B cell (primary cell): ENCODE data around the gene LIN9. TPM values are rescaled to one million over a fixed set of nuclear protein-coding genes. Genes with fewer than 3 reads are reported as not detected.
A peak's percentile ranks its signal among the peaks of the same experiment; 100 is the strongest.
"Not testable (repeated sequence)": the region's sequence is repeated elsewhere in the genome, so short reads cannot be mapped to it uniquely, and the experiment has no call there.

Experiments used
- ATAC-seq: fragments of 200-7000 bp; cut with Tn5 transposase; one replicate; pipeline ENCODE4 v1.10.0; 2021; ENCODE audit warnings: low read depth, mild to moderate bottlenecking, moderate number of reproducible peaks, moderate library complexity
- CTCF ChIA-PET: fragments of 350-600 bp; sonication (Branson Sonifier 250); formaldehyde crosslinking; loops from one replicate; lab custom pipeline; 2021; ENCODE audit warnings: antibody characterized with exemption, inconsistent platforms; lab: Charles Lee
- POLR2A ChIA-PET: fragments of 350-600 bp; sonication (Branson Sonifier 250); formaldehyde crosslinking; loops from one replicate; lab custom pipeline; 2021; ENCODE audit warnings: antibody characterized with exemption; lab: Charles Lee
- DNase-seq: peaks from one replicate; pipeline ENCODE4 v3.0.0; 2013
- H2AFZ ChIP-seq: 2 replicates; pipeline ENCODE4 v1.6.1; 2012; ENCODE audit warnings: mild to moderate bottlenecking, low read depth, low read length; ENCODE audit not compliant: insufficient read depth, poor library complexity, severe bottlenecking
- H3K27ac ChIP-seq, 2 donors: 1 replicate in 1 of 2; 2 replicates in 1 of 2; pipeline ENCODE4 v1.5.1; 2012 to 2013; ENCODE audit warnings: low read length in 2 of 2, mild to moderate bottlenecking in 2 of 2, moderate library complexity in 1 of 2
- H3K27me3 ChIP-seq, 4 experiments: fragments of 200-600 bp in 1 of 4; sonication (generic) in 1 of 4; replicated peaks in 1 of 4; 1 replicate in 2 of 4; 2 replicates in 2 of 4; pipeline versions ENCODE4 v1.6.1 to v1.7.0; 2013 to 2016; ENCODE audit warnings: low read length in 3 of 4, mild to moderate bottlenecking in 2 of 4, mixed read lengths in 1 of 4, moderate library complexity in 1 of 4; ENCODE audit not compliant: insufficient read depth in 4 of 4, control insufficient read depth in 3 of 4; ENCODE audit errors: control extremely low read depth in 1 of 4
- H3K36me3 ChIP-seq, 2 experiments: replicated peaks in 1 of 2; 1 replicate in 1 of 2; 2 replicates in 1 of 2; pipeline versions ENCODE4 v1.6.1 to v1.7.1; 2013; ENCODE audit warnings: low read length in 1 of 2; ENCODE audit not compliant: insufficient read depth in 2 of 2, control insufficient read depth in 1 of 2; ENCODE audit errors: control extremely low read depth in 1 of 2, extremely low read depth in 1 of 2
- H3K4me1 ChIP-seq, 2 donors: fragments of 200-600 bp in 1 of 2; sonication (generic) in 1 of 2; 1 replicate in 1 of 2; 2 replicates in 1 of 2; pipeline versions ENCODE4 v1.5.1 to v1.6.1; 2013 to 2017; ENCODE audit warnings: low read length in 2 of 2; ENCODE audit not compliant: control insufficient read depth in 2 of 2, insufficient read depth in 2 of 2
- H3K4me2 ChIP-seq: replicated peaks from 2 replicates; pipeline ENCODE3; 2012; ENCODE audit warnings: mild to moderate bottlenecking, low read depth, low read length; ENCODE audit not compliant: poor library complexity, severe bottlenecking
- H3K4me3 ChIP-seq, 5 experiments: fragments of 200-600 bp in 1 of 5; sonication (generic) in 1 of 5; 1 replicate in 3 of 5; 2 replicates in 2 of 5; pipeline versions ENCODE4 v1.5.1 to v1.7.0; 2011 to 2016; ENCODE audit warnings: low read length in 4 of 5, mild to moderate bottlenecking in 4 of 5, low read depth in 2 of 5, control low read depth in 1 of 5, moderate library complexity in 1 of 5; ENCODE audit not compliant: insufficient read depth in 1 of 5; ENCODE audit errors: control extremely low read depth in 1 of 5, extremely low read depth in 1 of 5
- H3K79me2 ChIP-seq: fragments of 200-600 bp; sonication (generic); one replicate; pipeline ENCODE4 v1.6.0; 2016; ENCODE audit warnings: low read length; ENCODE audit not compliant: control insufficient read depth, insufficient read depth
- H3K9ac ChIP-seq: fragments of 200-600 bp; sonication (generic); 2 replicates; pipeline ENCODE4 v1.6.1; 2017; ENCODE audit warnings: mild to moderate bottlenecking, low read length, moderate library complexity
- H3K9me3 ChIP-seq, 3 donors: one replicate each; pipeline versions ENCODE4 v1.6.1 to v1.7.1; 2013; ENCODE audit warnings: low read length in 2 of 3; ENCODE audit not compliant: control insufficient read depth in 2 of 3, insufficient read depth in 1 of 3; ENCODE audit errors: control extremely low read depth in 1 of 3
- H4K20me1 ChIP-seq: 2 replicates; pipeline ENCODE4 v1.6.0; 2012; ENCODE audit warnings: mild to moderate bottlenecking, low read length; ENCODE audit not compliant: insufficient read depth, control insufficient read depth, poor library complexity, severe bottlenecking
- H3K27ac Mint-ChIP-seq: one replicate; pipeline ENCODE4 v1.8.0; 2021; ENCODE audit warnings: mixed read lengths
- H3K27me3 Mint-ChIP-seq: one replicate; pipeline ENCODE4 v1.8.0; 2021; ENCODE audit warnings: mixed read lengths
- H3K4me1 Mint-ChIP-seq: one replicate; pipeline ENCODE4 v1.8.0; 2021; ENCODE audit warnings: mixed read lengths
- H3K4me3 Mint-ChIP-seq: one replicate; pipeline ENCODE4 v1.8.0; 2021; ENCODE audit warnings: mixed read lengths
- H3K9me3 Mint-ChIP-seq: one replicate; pipeline ENCODE4 v1.8.0; 2022; ENCODE audit warnings: mixed read lengths; ENCODE audit not compliant: insufficient read depth
- EZH2 ChIP-seq: IDR thresholded peaks from 2 replicates; pipeline ENCODE4 v1.6.1; 2012; ENCODE audit warnings: borderline replicate concordance, low read depth, mild to moderate bottlenecking, moderate library complexity, low read length; ENCODE audit not compliant: insufficient read depth, poor library complexity, severe bottlenecking
- WGBS: methylation state at CpG from one replicate; pipeline ENCODE4 v1.1.5; 2013; ENCODE audit warnings: missing lambda C conversion rate; ENCODE audit not compliant: insufficient coverage; 5-methylcytosine and 5-hydroxymethylcytosine counted together
- intact Hi-C: fragments of 100-400 bp; cut with micrococcal nuclease; formaldehyde crosslinking; loops from one replicate; pipeline ENCODE4 v1.10.0; 2022
- polyA plus RNA-seq: library from polyadenylated mRNA; depleted of rRNA; stranded (reverse); fragments of >200 nt; gene quantifications from 2 replicates; pipeline ENCODE4 v1.2.3, GENCODE V29; 2012
- total RNA-seq, 2 donors: library from RNA; stranded (reverse); fragments of 120-200 nt in 1 of 2; gene quantifications; 1 replicate in 1 of 2; 2 replicates in 1 of 2; pipeline versions ENCODE4 v1.2.3 to v1.2.4, GENCODE V29; 2013 to 2022
- TF ChIP-seq, protein P1 (sequence below): fragments of 200-600 bp; IDR thresholded peaks from one replicate; pipeline ENCODE4 v1.8.0; 2022; ENCODE audit warnings: antibody characterized with exemption, mild to moderate bottlenecking

The LIN9 gene
- total and polyA plus RNA-seq, 2 donors (not counting 1 experiment from before 2014, with no cell fraction given), result 1.7 to 6.7 TPM

GRCh38 chr1:226344441-226345259 lies 35.7 kb upstream of the LIN9 start:
- Mint-ChIP-seq H3K4me1 (peaks cover 24% of the 10 kb centered on the region), H3K27me3 (no peaks in the 10 kb centered on the region), H3K9me3 (no peaks in the 10 kb centered on the region), H3K27ac (peak overlapping the region; percentile 70), H3K4me3 (peak overlapping the region; percentile 16)
- Histone ChIP-seq H2AFZ (peak overlapping the region; percentile 38), H3K36me3 (no peaks in the 10 kb centered on the region), H3K27me3 (no peaks in the 10 kb centered on the region), H3K4me1 (peaks cover 15 to 22% of the 10 kb centered on the region in 2 donors), H4K20me1 (no peaks in the 10 kb centered on the region), H3K4me2 (peak overlapping the region; percentile 22), H3K4me3 (no peak overlapping the region), H3K79me2 (no peaks in the 10 kb centered on the region), H3K27ac (peak overlapping the region in 1 of 2 donors; percentile 61), H3K9me3 (peaks cover 0 to 23% (median 3%) of the 10 kb centered on the region in 3 donors), H3K9ac (no peak overlapping the region)
- no peak for TF ChIP-seq EZH2
- TF ChIP-seq, protein P1, sequence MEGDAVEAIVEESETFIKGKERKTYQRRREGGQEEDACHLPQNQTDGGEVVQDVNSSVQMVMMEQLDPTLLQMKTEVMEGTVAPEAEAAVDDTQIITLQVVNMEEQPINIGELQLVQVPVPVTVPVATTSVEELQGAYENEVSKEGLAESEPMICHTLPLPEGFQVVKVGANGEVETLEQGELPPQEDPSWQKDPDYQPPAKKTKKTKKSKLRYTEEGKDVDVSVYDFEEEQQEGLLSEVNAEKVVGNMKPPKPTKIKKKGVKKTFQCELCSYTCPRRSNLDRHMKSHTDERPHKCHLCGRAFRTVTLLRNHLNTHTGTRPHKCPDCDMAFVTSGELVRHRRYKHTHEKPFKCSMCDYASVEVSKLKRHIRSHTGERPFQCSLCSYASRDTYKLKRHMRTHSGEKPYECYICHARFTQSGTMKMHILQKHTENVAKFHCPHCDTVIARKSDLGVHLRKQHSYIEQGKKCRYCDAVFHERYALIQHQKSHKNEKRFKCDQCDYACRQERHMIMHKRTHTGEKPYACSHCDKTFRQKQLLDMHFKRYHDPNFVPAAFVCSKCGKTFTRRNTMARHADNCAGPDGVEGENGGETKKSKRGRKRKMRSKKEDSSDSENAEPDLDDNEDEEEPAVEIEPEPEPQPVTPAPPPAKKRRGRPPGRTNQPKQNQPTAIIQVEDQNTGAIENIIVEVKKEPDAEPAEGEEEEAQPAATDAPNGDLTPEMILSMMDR, result no peak
- 52% methylated on average over 5 of the region's 8 CpGs for WGBS
- CTCF ChIA-PET, result interaction anchor here (0.7 to 1.9 kb wide), 3 partner anchors 12 to 62 kb away, joined by 3 to 9 read pairs (median 3); no protein-coding TSS in a partner anchor
- POLR2A ChIA-PET, result no interaction called here
- DNase-seq (peak; percentile 29), ATAC-seq (no peak)
- intact Hi-C loops, result no loop called here

DNA sequence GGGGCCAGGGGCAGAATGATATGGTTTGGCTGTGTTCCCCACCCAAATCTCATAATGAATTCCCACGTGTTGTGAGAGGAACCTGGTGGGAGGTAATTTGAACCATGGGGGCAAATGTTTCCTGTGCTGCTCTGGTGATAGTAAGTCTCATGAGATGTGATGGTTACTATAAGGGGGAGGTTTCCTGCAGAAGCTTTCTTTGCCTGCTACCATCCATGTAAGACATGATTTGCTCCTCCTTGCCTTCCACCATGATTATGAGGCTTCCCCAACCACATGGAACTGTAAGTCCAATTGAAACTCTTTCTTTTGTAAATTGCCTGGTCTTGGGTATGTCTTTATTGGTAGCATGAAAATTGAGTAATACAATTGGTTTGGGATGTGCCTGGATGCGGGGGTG lies 33.7 kb upstream of the LIN9 start:
- Histone ChIP-seq H4K20me1 (no peaks in the 10 kb centered on the region), H3K4me3 (no peak overlapping the region), H3K27me3 (no peaks in the 10 kb centered on the region), H3K27ac (no peak overlapping the region), H3K4me2 (no peak overlapping the region), H3K9ac (no peak overlapping the region), H3K9me3 (peaks cover 0 to 23% (median 3%) of the 10 kb centered on the region in 3 donors), H3K36me3 (no peaks in the 10 kb centered on the region), H3K4me1 (peaks cover 8 to 12% of the 10 kb centered on the region in 2 donors), H3K79me2 (no peaks in the 10 kb centered on the region), H2AFZ (no peak overlapping the region)
- ChIA-PET CTCF (interaction anchor here (1.5 kb wide), 1 partner anchor 9 kb away, joined by 4 read pairs; no protein-coding TSS in a partner anchor), POLR2A (no interaction called here)
- no peak for ATAC-seq
- Mint-ChIP-seq H3K4me3 (no peak overlapping the region), H3K9me3 (no peaks in the 10 kb centered on the region), H3K4me1 (peaks cover 16% of the 10 kb centered on the region), H3K27ac (no peak overlapping the region), H3K27me3 (no peaks in the 10 kb centered on the region)
- no peak for DNase-seq
- TF ChIP-seq EZH2, result no peak
- TF ChIP-seq, protein P1, result no peak
- WGBS, result no CpG with 5 or more reads among the region's 2 CpGs
- intact Hi-C loops, result no loop called here

DNA sequence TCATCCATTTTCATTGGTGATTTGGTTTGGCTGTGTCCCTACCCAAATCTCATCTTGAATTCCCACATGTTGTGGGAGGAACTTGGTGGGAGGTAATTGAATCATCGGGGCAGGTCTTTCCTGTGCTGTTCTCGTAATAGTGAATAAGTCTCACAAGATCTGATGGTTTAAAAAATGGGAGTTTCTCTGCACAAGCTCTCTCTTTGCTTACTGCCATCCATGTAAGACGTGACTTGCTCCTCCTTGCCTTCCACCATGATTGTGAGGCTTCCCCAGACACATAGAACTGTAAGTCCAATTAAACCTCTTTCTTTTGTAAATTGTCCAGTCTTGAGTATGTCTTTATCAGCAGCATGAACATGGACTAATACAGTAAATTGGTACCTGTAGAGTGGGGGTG lies 31.1 kb upstream of the LIN9 start:
- H3K9me3 Mint-ChIP-seq, H3K4me1 ChIP-seq, H3K27ac Mint-ChIP-seq, CTCF ChIA-PET, H3K9ac ChIP-seq, intact Hi-C loops, H3K79me2 ChIP-seq, H3K4me3 Mint-ChIP-seq, H2AFZ ChIP-seq, H4K20me1 ChIP-seq, H3K27ac ChIP-seq, H3K4me3 ChIP-seq, ATAC-seq, H3K4me2 ChIP-seq, H3K36me3 ChIP-seq, H3K27me3 ChIP-seq, H3K27me3 Mint-ChIP-seq, DNase-seq, POLR2A ChIA-PET: not testable (repeated sequence)
- no CpG with 5 or more reads among the region's 3 CpGs for WGBS
- peaks cover 16% of the 10 kb centered on the region for H3K4me1 Mint-ChIP-seq
- H3K9me3 ChIP-seq, result peaks cover 0 to 21% (median 3%) of the 10 kb centered on the region in 3 donors
